GM21825 (cell line): ENCODE measurements around the gene SPDYA.

ENCODE experiments used
- ATAC-seq: cut with Tn5 transposase; IDR thresholded peaks from one replicate; pipeline ENCODE4 v1.9.1; 2021; ENCODE audit warnings: mild to moderate bottlenecking, moderate library complexity; ENCODE audit not compliant: unreplicated experiment

SPDYA gene

GRCh38 chr2:28824207-28824606 is 13.6 kb downstream of the SPDYA start:
- ATAC-seq: no peak

GRCh38 chr2:28824870-28825269 is 14.2 kb downstream of the SPDYA start:
- no peak for ATAC-seq

GRCh38 chr2:28828382-28828781 is 17.7 kb downstream of the SPDYA start:
- no peak for ATAC-seq

- no peak for ATAC-seq
Measured at GRCh38 chr2:28833740-28834470, 23.3 kb downstream of the SPDYA start.

- no peak for ATAC-seq
Measured at GRCh38 chr2:28835781-28836180, 25.1 kb downstream of the SPDYA start.

- no peak for ATAC-seq
Measured at GRCh38 chr2:28838971-28839370, 28.3 kb downstream of the SPDYA start.

- ATAC-seq: no peak
Measured at GRCh38 chr2:28842042-28842441, 31.4 kb downstream of the SPDYA start.

- no peak for ATAC-seq
Measured at GRCh38 chr2:28855193-28855592, 44.6 kb downstream of the SPDYA start.

- no peak for ATAC-seq
Measured at GRCh38 chr2:28855977-28856376, 45.3 kb downstream of the SPDYA start.

- ATAC-seq: no peak
Measured at GRCh38 chr2:28868611-28869010, 58.0 kb downstream of the SPDYA start.

- ATAC-seq: peak; percentile 30
Measured at GRCh38 chr2:28869494-28870145, 59.0 kb downstream of the SPDYA start.

- ATAC-seq: peak; percentile 92
Measured at GRCh38 chr2:28870146-28870891, 59.7 kb downstream of the SPDYA start, which contains the start of gene TRMT61B. TSS of gene TRMT61B (minus strand) at chr2:28870309. CDS start at chr2:28870277, 32 bp downstream.

GRCh38 chr2:28871620-28872019 is 61.0 kb downstream of the SPDYA start:
- no peak for ATAC-seq

- ATAC-seq: no peak
Measured at GRCh38 chr2:28880193-28880592, 69.6 kb downstream of the SPDYA start.

GRCh38 chr2:28893488-28893887 is 82.9 kb downstream of the SPDYA start:
- no peak for ATAC-seq

GRCh38 chr2:28894470-28895188 is 84.0 kb downstream of the SPDYA start, which contains the start of gene WDR43:
TSS of gene WDR43 (plus strand) at chr2:28894667. CDS start at chr2:28894699, 32 bp downstream.
- ATAC-seq: peak; percentile 92

GRCh38 chr2:28895189-28895893 is 84.7 kb downstream of the SPDYA start:
- ATAC-seq: peak; percentile 21

- ATAC-seq: no peak
Measured at GRCh38 chr2:28896906-28897305, 86.3 kb downstream of the SPDYA start.

GRCh38 chr2:28898048-28898447 is 87.4 kb downstream of the SPDYA start:
- no peak for ATAC-seq
